H1 (cell line): ENCODE results near the gene SKIC8. TPM values are rescaled to one million over a fixed set of nuclear protein-coding genes. Genes with fewer than 3 reads are reported as not detected.

Experiments
- CTCF ChIA-PET: fragments of 300-600 bp; sonication (Branson Sonifier 250); formaldehyde crosslinking; loops from one replicate; lab custom pipeline; 2021; ENCODE audit not compliant: partially characterized antibody; lab: Charles Lee
- POLR2A ChIA-PET: fragments of 300-600 bp; sonication (Branson Sonifier 250); formaldehyde crosslinking; loops from one replicate; lab custom pipeline; 2021; ENCODE audit warnings: inconsistent platforms; ENCODE audit not compliant: partially characterized antibody; lab: Charles Lee
- DNase-seq, 2 experiments: peaks; one replicate each; pipeline versions ENCODE4 v3.0.0 to v3.0.0-alpha.2; 2010 to 2022; ENCODE audit warnings: low spot score in 2 of 2, low read depth in 1 of 2, mixed read lengths in 1 of 2
- FAIRE-seq: peaks from 2 replicates; lab custom pipeline; 2011; peaks lifted over from hg19 to GRCh38; lab: Jason Lieb, UNC
- H2AFZ ChIP-seq: 2 replicates; pipeline ENCODE4 v1.8.1; 2012; ENCODE audit warnings: low read length, inconsistent platforms
- H2AK5ac ChIP-seq: 2 replicates; pipeline ENCODE4 v1.6.1; 2013; ENCODE audit warnings: low read depth, low read length
- H2BK120ac ChIP-seq: replicated peaks from 2 replicates; pipeline ENCODE3; 2013; ENCODE audit warnings: low read depth, low read length, inconsistent platforms
- H2BK12ac ChIP-seq: 2 replicates; pipeline ENCODE4 v1.6.1; 2013; ENCODE audit warnings: low read depth, low read length
- H2BK15ac ChIP-seq: 2 replicates; pipeline ENCODE4 v1.6.1; 2013; ENCODE audit warnings: low read length
- H2BK20ac ChIP-seq: 2 replicates; pipeline ENCODE4 v1.6.1; 2013; ENCODE audit warnings: low read length
- H2BK5ac ChIP-seq: 2 replicates; pipeline ENCODE4 v1.6.1; 2013; ENCODE audit warnings: low read depth, low read length
- H3K14ac ChIP-seq: 2 replicates; pipeline ENCODE4 v1.6.1; 2013; ENCODE audit warnings: inconsistent platforms; ENCODE audit not compliant: insufficient read length
- H3K18ac ChIP-seq: 2 replicates; pipeline ENCODE4 v1.6.1; 2013; ENCODE audit warnings: low read length; ENCODE audit errors: extremely low read depth
- H3K23ac ChIP-seq: 2 replicates; pipeline ENCODE4 v1.6.1; 2013; ENCODE audit warnings: inconsistent platforms; ENCODE audit not compliant: insufficient read length
- H3K23me2 ChIP-seq: 2 replicates; pipeline ENCODE4 v1.6.1; 2013; ENCODE audit warnings: low read depth, low read length
- H3K27ac ChIP-seq: 2 replicates; pipeline ENCODE4 v1.6.1; 2011; ENCODE audit warnings: low read depth, low read length, inconsistent platforms
- H3K27me3 ChIP-seq, 4 experiments: replicated peaks in 1 of 4; 1 replicate in 1 of 4; 2 replicates in 3 of 4; pipeline versions ENCODE4 v1.6.1 to v1.8.1; 2011 to 2013; ENCODE audit warnings: low read length in 3 of 4, mild to moderate bottlenecking in 3 of 4, inconsistent platforms in 2 of 4, mixed read lengths in 2 of 4, moderate library complexity in 1 of 4; ENCODE audit not compliant: control insufficient read depth in 3 of 4, insufficient read depth in 3 of 4; ENCODE audit errors: extremely low read depth in 1 of 4
- H3K36me3 ChIP-seq, 4 experiments: 2 replicates each; pipeline versions ENCODE4 v1.6.1 to v1.8.1; 2011 to 2013; ENCODE audit warnings: mild to moderate bottlenecking in 4 of 4, low read length in 3 of 4, moderate library complexity in 2 of 4, control low read depth in 1 of 4, inconsistent platforms in 1 of 4; ENCODE audit not compliant: insufficient read depth in 4 of 4, control insufficient read depth in 2 of 4
- H3K4ac ChIP-seq: replicated peaks from 2 replicates; pipeline ENCODE3; 2013; ENCODE audit warnings: low read length, low read depth, mixed read lengths, inconsistent platforms; ENCODE audit not compliant: insufficient read length
- H3K4me1 ChIP-seq, 4 experiments: replicated peaks in 1 of 4; 1 replicate in 1 of 4; 2 replicates in 3 of 4; pipeline versions ENCODE4 v1.6.1 to v1.8.1; 2011 to 2013; ENCODE audit warnings: low read length in 3 of 4, inconsistent platforms in 2 of 4, mixed read lengths in 1 of 4; ENCODE audit not compliant: insufficient read depth in 4 of 4, control insufficient read depth in 3 of 4
- H3K4me2 ChIP-seq, 2 experiments: 2 replicates each; pipeline versions ENCODE4 v1.6.1 to v1.8.1; 2011 to 2013; ENCODE audit warnings: low read depth in 2 of 2, low read length in 2 of 2, control low read depth in 1 of 2, inconsistent platforms in 1 of 2, mild to moderate bottlenecking in 1 of 2; ENCODE audit not compliant: insufficient read depth in 1 of 2
- H3K4me3 ChIP-seq, 4 experiments: fragments of 200-600, 300-600 bp in 1 of 4; sonication (generic), shearing (Covaris generic), sonication (Bioruptor Twin) in 1 of 4; 2 replicates each; pipeline versions ENCODE4 v1.5.1 to v1.8.1; 2011 to 2016; ENCODE audit warnings: low read length in 4 of 4, low read depth in 3 of 4, control low read depth in 2 of 4, inconsistent platforms in 2 of 4, mild to moderate bottlenecking in 2 of 4, mixed read lengths in 1 of 4, moderate library complexity in 1 of 4; ENCODE audit not compliant: insufficient read depth in 2 of 4; ENCODE audit errors: extremely low read depth in 1 of 4
- H3K56ac ChIP-seq: replicated peaks from 2 replicates; pipeline ENCODE3; 2013; ENCODE audit warnings: low read depth, mild to moderate bottlenecking, mixed read lengths, low read length, inconsistent platforms; ENCODE audit not compliant: insufficient read length
- H3K79me1 ChIP-seq: 2 replicates; pipeline ENCODE4 v1.6.1; 2013; ENCODE audit warnings: low read depth, low read length, control low read depth
- H3K79me2 ChIP-seq, 2 experiments: 2 replicates each; pipeline versions ENCODE4 v1.6.1 to v1.8.1; 2012 to 2013; ENCODE audit warnings: low read length in 2 of 2, mild to moderate bottlenecking in 2 of 2, inconsistent platforms in 1 of 2; ENCODE audit not compliant: insufficient read depth in 2 of 2, control insufficient read depth in 1 of 2
- H3K9ac ChIP-seq, 4 experiments: replicated peaks in 1 of 4; 1 replicate in 1 of 4; 2 replicates in 3 of 4; pipeline versions ENCODE4 v1.6.1 to v1.8.1; 2011 to 2013; ENCODE audit warnings: low read depth in 3 of 4, low read length in 3 of 4, control low read depth in 2 of 4, mild to moderate bottlenecking in 2 of 4, moderate library complexity in 2 of 4, inconsistent platforms in 1 of 4; ENCODE audit errors: extremely low read depth in 1 of 4
- H3K9me3 ChIP-seq, 2 experiments: 2 replicates each; pipeline versions ENCODE4 v1.6.1 to v1.8.1; 2012 to 2013; ENCODE audit warnings: mild to moderate bottlenecking in 2 of 2, moderate library complexity in 2 of 2, control low read depth in 1 of 2, inconsistent platforms in 1 of 2, low read depth in 1 of 2, low read length in 1 of 2, mixed read lengths in 1 of 2; ENCODE audit not compliant: insufficient read depth in 2 of 2
- H4K20me1 ChIP-seq, 2 experiments: replicated peaks in 1 of 2; 2 replicates each; pipeline versions ENCODE3 to v1.8.1; 2011 to 2013; ENCODE audit warnings: inconsistent platforms in 2 of 2, low read length in 2 of 2, mild to moderate bottlenecking in 1 of 2; ENCODE audit not compliant: insufficient read depth in 2 of 2, control insufficient read depth in 1 of 2
- H4K5ac ChIP-seq: 2 replicates; pipeline ENCODE4 v1.6.1; 2013; ENCODE audit warnings: low read length, low read depth, mixed read lengths, inconsistent platforms; ENCODE audit not compliant: insufficient read length
- H4K8ac ChIP-seq: 2 replicates; pipeline ENCODE4 v1.8.0; 2013; ENCODE audit warnings: mild to moderate bottlenecking, moderate library complexity, low read length, inconsistent platforms; ENCODE audit not compliant: insufficient read depth; ENCODE audit errors: extremely low read depth
- H4K91ac ChIP-seq: replicated peaks from 2 replicates; pipeline ENCODE3; 2013; ENCODE audit warnings: low read length, mixed read lengths, inconsistent platforms; ENCODE audit not compliant: insufficient read length
- ASH2L ChIP-seq: fragments of 200-600, 300-600 bp; sonication (generic); IDR thresholded peaks from one replicate; pipeline ENCODE4 v1.7.1; 2017; ENCODE audit warnings: low read length
- E2F6 ChIP-seq: IDR thresholded peaks from 2 replicates; pipeline ENCODE4 v1.6.1; 2012; ENCODE audit warnings: inconsistent platforms
- ZNF274 ChIP-seq: IDR thresholded peaks from 2 replicates; pipeline ENCODE4 v1.7.0; 2012; ENCODE audit warnings: low read length, borderline replicate concordance; ENCODE audit errors: extremely low read depth
- WGBS, 2 experiments: shearing (Covaris generic) in 1 of 2; methylation state at CpG; one replicate each; pipeline versions ENCODE4 v1.1.6 to v1.1.7; 2013 to 2015; ENCODE audit warnings: low lambda C conversion rate in 2 of 2, mixed read lengths in 2 of 2, inconsistent platforms in 1 of 2, low coverage in 1 of 2, missing lambda C conversion rate in 1 of 2; ENCODE audit not compliant: insufficient replicate concordance in 2 of 2, insufficient coverage in 1 of 2, insufficient read length in 1 of 2; ENCODE audit errors: extremely low coverage in 1 of 2, missing lambda C conversion rate in 1 of 2; 5-methylcytosine and 5-hydroxymethylcytosine counted together
- polyA plus RNA-seq, 7 experiments: library from polyadenylated mRNA; depleted of rRNA in 3 of 7; stranded (reverse) in 5 of 7; unstranded in 2 of 7; fragments of >200 nt in 5 of 7; fragments of 200-250 nt in 2 of 7; gene quantifications; 1 replicate in 5 of 7; 2 replicates in 1 of 7; 4 replicates in 1 of 7; pipeline versions ENCODE4 v1.2.1 to v1.2.3, GENCODE V29; 2011 to 2013; ENCODE audit warnings: missing spikeins in 2 of 7, mixed read lengths in 2 of 7
- total RNA-seq: library from RNA; stranded (reverse); fragmentation: NEBNext Ultra II Directional; extraction: Animal tissue kit (Norgen Biotek cat#: 25700); gene quantifications from 2 replicates; pipeline ENCODE4 v1.2.1, GENCODE V29; 2021

Gene SKIC8
- total and polyA plus RNA-seq, 2 of the 8 experiments (the other 6 are each of a cell fraction or from before 2014, with no cell fraction given) = 44.2 to 77.7 TPM

DNA sequence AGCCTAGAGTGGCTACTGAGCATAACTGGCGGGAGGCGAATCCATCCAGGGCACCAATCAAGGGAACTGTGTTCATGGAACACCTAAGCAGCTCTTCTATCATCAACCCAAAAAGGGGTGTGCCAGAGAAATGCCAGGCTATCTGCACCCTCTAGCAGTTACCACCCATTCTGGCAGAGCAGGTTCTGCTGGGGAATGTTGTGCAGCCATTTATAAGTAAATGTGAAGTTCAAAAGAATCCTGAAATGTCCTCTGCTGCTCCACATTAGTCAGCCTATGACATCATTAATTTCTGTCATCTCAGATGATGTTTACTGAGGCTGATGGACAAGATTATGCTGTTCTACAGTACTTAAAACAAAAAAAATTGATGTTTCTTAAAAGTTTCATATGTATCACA, 7.7 kb downstream of the SKIC8 start:
- Histone ChIP-seq H2BK20ac (no peak overlapping the region), H3K4me1 (no peaks in the 10 kb centered on the region), H3K14ac (no peak overlapping the region), H3K79me1 (no peaks in the 10 kb centered on the region), H3K4ac (no peak overlapping the region), H4K5ac (no peak overlapping the region), H4K20me1 (peaks cover 0 to 2% of the 10 kb centered on the region in 2 experiments), H3K79me2 (no peaks in the 10 kb centered on the region), H3K56ac (no peak overlapping the region), H3K27ac (no peak overlapping the region), H3K4me2 (no peak overlapping the region), H2BK15ac (no peak overlapping the region), H2BK120ac (no peak overlapping the region), H3K18ac (no peak overlapping the region), H2AFZ (no peak overlapping the region), H3K9me3 (no peaks in the 10 kb centered on the region), H3K23me2 (no peaks in the 10 kb centered on the region), H3K36me3 (peaks cover 0 to 9% (median 4%) of the 10 kb centered on the region in 4 experiments; a peak in 5 of 8 replicates), H2BK12ac (no peak overlapping the region), H3K9ac (no peak overlapping the region), H4K91ac (no peak overlapping the region), H2BK5ac (no peak overlapping the region), H3K4me3 (no peak overlapping the region), H3K23ac (no peak overlapping the region), H4K8ac (no peak overlapping the region), H3K27me3 (no peaks in the 10 kb centered on the region), H2AK5ac (no peak overlapping the region)
- ChIA-PET CTCF (interaction anchor here (0.7 to 2.2 kb wide), 4 partner anchors 11 to 117 kb away, joined by 3 to 9 read pairs (median 4); no protein-coding TSS in a partner anchor), POLR2A (interaction anchor here (0.7 to 1.0 kb wide), 2 partner anchors 8 to 11 kb away, joined by 3 to 4 read pairs; partner anchors contain the start of gene SKIC8)
- TF ChIP-seq ZNF274 = no peak
- TF ChIP-seq ASH2L = no peak
- no peak for TF ChIP-seq E2F6
- FAIRE-seq (no peak), DNase-seq (no peak)
- 100% methylated on average over 2 of the region's 2 CpGs; no CpG with 5 or more reads in 1 of the 2 experiments for WGBS, 2 experiments
